Mammary epithelial cell (primary cell): Measurements from ENCODE around the gene PARD3B.

Experiments
- EZH2 ChIP-seq: IDR thresholded peaks from 2 replicates; pipeline ENCODE4 v1.6.1; 2012; ENCODE audit warnings: low read length, inconsistent platforms, borderline replicate concordance
- TF ChIP-seq, protein P1 (sequence below), 2 donors: IDR thresholded peaks in 1 of 2; conservative IDR thresholded peaks in 1 of 2; 2 replicates each; pipeline ENCODE4 v1.5.1; 2011 to 2012; ENCODE audit warnings: inconsistent platforms in 2 of 2, low read length in 2 of 2, mild to moderate bottlenecking in 2 of 2, control low read depth in 1 of 2, low read depth in 1 of 2; ENCODE audit not compliant: insufficient read depth in 1 of 2; ENCODE audit errors: extremely low read depth in 1 of 2

DNA sequence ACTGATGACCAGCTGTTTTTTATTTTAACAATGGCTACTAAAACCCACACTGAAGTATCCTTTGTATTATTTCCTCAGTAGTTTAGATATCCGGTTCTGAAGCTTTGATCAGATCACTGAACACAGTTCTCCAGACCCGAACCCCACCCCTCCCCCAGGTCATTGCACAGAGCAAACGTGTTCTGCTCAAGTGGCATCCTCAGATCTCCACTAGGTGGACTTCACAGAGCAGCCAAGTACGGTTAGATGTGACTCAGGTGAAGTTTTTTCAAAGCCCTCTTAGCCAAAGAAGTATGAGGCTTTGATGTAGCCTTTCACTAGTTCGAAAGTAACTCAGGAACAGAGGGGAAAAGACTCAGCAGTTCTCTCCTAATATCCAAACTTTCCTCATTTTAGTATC is 994.3 kb downstream of the PARD3B start:
- no peak for TF ChIP-seq EZH2
- TF ChIP-seq, protein P1, sequence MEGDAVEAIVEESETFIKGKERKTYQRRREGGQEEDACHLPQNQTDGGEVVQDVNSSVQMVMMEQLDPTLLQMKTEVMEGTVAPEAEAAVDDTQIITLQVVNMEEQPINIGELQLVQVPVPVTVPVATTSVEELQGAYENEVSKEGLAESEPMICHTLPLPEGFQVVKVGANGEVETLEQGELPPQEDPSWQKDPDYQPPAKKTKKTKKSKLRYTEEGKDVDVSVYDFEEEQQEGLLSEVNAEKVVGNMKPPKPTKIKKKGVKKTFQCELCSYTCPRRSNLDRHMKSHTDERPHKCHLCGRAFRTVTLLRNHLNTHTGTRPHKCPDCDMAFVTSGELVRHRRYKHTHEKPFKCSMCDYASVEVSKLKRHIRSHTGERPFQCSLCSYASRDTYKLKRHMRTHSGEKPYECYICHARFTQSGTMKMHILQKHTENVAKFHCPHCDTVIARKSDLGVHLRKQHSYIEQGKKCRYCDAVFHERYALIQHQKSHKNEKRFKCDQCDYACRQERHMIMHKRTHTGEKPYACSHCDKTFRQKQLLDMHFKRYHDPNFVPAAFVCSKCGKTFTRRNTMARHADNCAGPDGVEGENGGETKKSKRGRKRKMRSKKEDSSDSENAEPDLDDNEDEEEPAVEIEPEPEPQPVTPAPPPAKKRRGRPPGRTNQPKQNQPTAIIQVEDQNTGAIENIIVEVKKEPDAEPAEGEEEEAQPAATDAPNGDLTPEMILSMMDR (conservative IDR thresholded peaks at IDR 0.05 in 1 of 2, IDR thresholded peaks at IDR 0.05 in 1 of 2; ENCODE audit: extremely low read depth in 1 of 2, insufficient read depth in 1 of 2, low read depth in 1 of 2, low read length in 2 of 2), result peak; percentile 7 to 15
